OCI-LY3 (cell line): Measurements from ENCODE around the gene ADAMTSL4.

Experiments used
- H2AFZ ChIP-seq: fragments of 200-600, 300-600 bp; shearing (Covaris generic); 2 replicates; pipeline ENCODE4 v1.6.0; 2014; ENCODE audit warnings: antibody characterized with exemption, low read depth, low read length
- H3K27ac ChIP-seq: fragments of 200-600, 300-600 bp; sonication (generic); 2 replicates; pipeline ENCODE4 v1.5.1; 2014; ENCODE audit warnings: mild to moderate bottlenecking, low read length, moderate library complexity, mixed read lengths
- H3K27me3 ChIP-seq: fragments of 200-600, 300-600 bp; sonication (generic); 2 replicates; pipeline ENCODE4 v1.6.1; 2014; ENCODE audit warnings: low read depth, low read length, mixed read lengths
- H3K36me3 ChIP-seq: fragments of 200-600, 300-600 bp; sonication (generic); replicated peaks from 2 replicates; pipeline ENCODE3; 2014; ENCODE audit warnings: low read depth, low read length, mixed read lengths
- H3K4me1 ChIP-seq: fragments of 300-600, 200-600 bp; sonication (generic); 2 replicates; pipeline ENCODE4 v1.6.1; 2014; ENCODE audit warnings: low read length, mixed read lengths
- H3K4me2 ChIP-seq: fragments of 200-600, 300-600 bp; sonication (generic); 2 replicates; pipeline ENCODE4 v1.6.1; 2014; ENCODE audit warnings: low read length, mixed read lengths
- H3K4me3 ChIP-seq: fragments of 300-600, 200-600 bp; sonication (generic); 2 replicates; pipeline ENCODE4 v1.5.1; 2014; ENCODE audit warnings: antibody characterized with exemption, mild to moderate bottlenecking, low read length, moderate library complexity
- H3K79me2 ChIP-seq: fragments of 300-600, 200-600 bp; shearing (Covaris generic); 2 replicates; pipeline ENCODE4 v1.6.1; 2014; ENCODE audit warnings: mild to moderate bottlenecking, low read length, mixed read lengths
- H3K9ac ChIP-seq: fragments of 300-600, 200-600 bp; shearing (Covaris generic); 2 replicates; pipeline ENCODE4 v1.6.0; 2014; ENCODE audit warnings: mild to moderate bottlenecking, low read length, moderate library complexity
- H3K9me3 ChIP-seq: fragments of 200-600, 300-600 bp; shearing (Covaris generic); 2 replicates; pipeline ENCODE4 v1.6.1; 2014; ENCODE audit warnings: low read length, mixed read lengths; ENCODE audit not compliant: insufficient read depth
- H4K20me1 ChIP-seq: fragments of 200-600, 300-600 bp; sonication (generic); 2 replicates; pipeline ENCODE4 v1.6.1; 2016; ENCODE audit warnings: low read length, mixed read lengths; ENCODE audit not compliant: insufficient read depth
- EZH2phosphoT487 ChIP-seq: fragments of 200-600 bp; shearing (Covaris generic); IDR thresholded peaks from 2 replicates; pipeline ENCODE4 v1.6.1; 2018; ENCODE audit warnings: antibody characterized with exemption, mixed run types, low read depth
- TF ChIP-seq, protein P1 (sequence below): fragments of 200-600, 300-600 bp; sonication (generic); IDR thresholded peaks from 2 replicates; pipeline ENCODE4 v1.5.1; 2014; ENCODE audit warnings: antibody characterized with exemption, low read length, low read depth

Gene ADAMTSL4

GRCh38 chr1:150553392-150554085 is 4.3 kb downstream of the ADAMTSL4 start:
- Histone ChIP-seq H2AFZ (no peak overlapping the region), H3K27me3 (peaks cover 21% of the 10 kb centered on the region), H3K4me3 (no peak overlapping the region), H4K20me1 (no peaks in the 10 kb centered on the region), H3K4me1 (peaks cover 9% of the 10 kb centered on the region), H3K9me3 (no peaks in the 10 kb centered on the region), H3K4me2 (no peak overlapping the region), H3K27ac (no peak overlapping the region), H3K79me2 (no peaks in the 10 kb centered on the region), H3K36me3 (no peaks in the 10 kb centered on the region), H3K9ac (no peak overlapping the region)
- TF ChIP-seq EZH2phosphoT487, result no peak
- TF ChIP-seq, protein P1, sequence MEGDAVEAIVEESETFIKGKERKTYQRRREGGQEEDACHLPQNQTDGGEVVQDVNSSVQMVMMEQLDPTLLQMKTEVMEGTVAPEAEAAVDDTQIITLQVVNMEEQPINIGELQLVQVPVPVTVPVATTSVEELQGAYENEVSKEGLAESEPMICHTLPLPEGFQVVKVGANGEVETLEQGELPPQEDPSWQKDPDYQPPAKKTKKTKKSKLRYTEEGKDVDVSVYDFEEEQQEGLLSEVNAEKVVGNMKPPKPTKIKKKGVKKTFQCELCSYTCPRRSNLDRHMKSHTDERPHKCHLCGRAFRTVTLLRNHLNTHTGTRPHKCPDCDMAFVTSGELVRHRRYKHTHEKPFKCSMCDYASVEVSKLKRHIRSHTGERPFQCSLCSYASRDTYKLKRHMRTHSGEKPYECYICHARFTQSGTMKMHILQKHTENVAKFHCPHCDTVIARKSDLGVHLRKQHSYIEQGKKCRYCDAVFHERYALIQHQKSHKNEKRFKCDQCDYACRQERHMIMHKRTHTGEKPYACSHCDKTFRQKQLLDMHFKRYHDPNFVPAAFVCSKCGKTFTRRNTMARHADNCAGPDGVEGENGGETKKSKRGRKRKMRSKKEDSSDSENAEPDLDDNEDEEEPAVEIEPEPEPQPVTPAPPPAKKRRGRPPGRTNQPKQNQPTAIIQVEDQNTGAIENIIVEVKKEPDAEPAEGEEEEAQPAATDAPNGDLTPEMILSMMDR, result no peak

GRCh38 chr1:150554086-150554452 is 4.9 kb downstream of the ADAMTSL4 start:
- H3K9ac ChIP-seq, result no peak overlapping the region
- H2AFZ ChIP-seq, result no peak overlapping the region
- no peaks in the 10 kb centered on the region for H3K79me2 ChIP-seq
- no peaks in the 10 kb centered on the region for H4K20me1 ChIP-seq
- H3K4me3 ChIP-seq, result no peak overlapping the region
- no peak overlapping the region for H3K4me2 ChIP-seq
- H3K9me3 ChIP-seq, result no peaks in the 10 kb centered on the region
- H3K27ac ChIP-seq, result no peak overlapping the region
- TF ChIP-seq EZH2phosphoT487, result no peak
- TF ChIP-seq, protein P1, result no peak
- H3K4me1 ChIP-seq, result peaks cover 8% of the 10 kb centered on the region
- H3K36me3 ChIP-seq, result no peaks in the 10 kb centered on the region
- peaks cover 20% of the 10 kb centered on the region for H3K27me3 ChIP-seq

DNA sequence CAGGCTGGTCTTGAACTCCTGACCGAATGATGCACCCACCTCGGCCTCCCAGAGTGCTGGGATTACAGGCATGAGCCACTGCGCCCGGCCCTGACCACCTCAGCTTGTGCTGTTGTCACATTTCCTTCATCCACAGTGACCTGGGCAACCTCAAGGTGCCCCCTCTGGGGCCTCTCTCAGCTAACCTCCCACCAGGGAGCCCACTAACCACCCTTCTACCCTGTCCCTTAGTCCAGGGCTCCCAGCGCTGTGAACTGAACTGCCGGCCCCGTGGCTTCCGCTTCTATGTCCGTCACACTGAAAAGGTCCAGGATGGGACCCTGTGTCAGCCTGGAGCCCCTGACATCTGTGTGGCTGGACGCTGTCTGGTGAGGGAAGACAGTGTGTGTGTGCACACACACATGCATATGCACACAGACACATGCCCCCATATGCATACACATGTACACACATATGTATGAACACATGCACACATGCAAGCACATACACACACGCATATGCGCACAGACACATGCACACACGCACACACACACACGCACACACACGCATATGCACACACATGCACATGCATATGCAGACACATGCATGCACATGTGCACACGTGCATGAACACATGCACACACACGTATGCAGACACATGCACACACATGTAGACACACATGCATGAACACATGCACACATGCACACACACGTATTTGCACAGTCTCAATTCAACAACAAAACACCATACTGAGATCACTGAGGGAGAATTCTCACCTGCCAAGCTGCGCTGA is 6.2 kb downstream of the ADAMTSL4 start:
- Histone ChIP-seq H3K27me3 (peaks cover 11% of the 10 kb centered on the region), H3K9ac (no peak overlapping the region), H3K36me3 (no peaks in the 10 kb centered on the region), H3K4me1 (peaks cover 13% of the 10 kb centered on the region), H3K9me3 (no peaks in the 10 kb centered on the region), H4K20me1 (no peaks in the 10 kb centered on the region), H2AFZ (no peak overlapping the region), H3K4me2 (no peak overlapping the region), H3K4me3 (no peak overlapping the region), H3K27ac (no peak overlapping the region), H3K79me2 (peaks cover 4% of the 10 kb centered on the region; the same call in 1 of the 2 replicates)
- TF ChIP-seq, protein P1, result no peak
- no peak for TF ChIP-seq EZH2phosphoT487

DNA sequence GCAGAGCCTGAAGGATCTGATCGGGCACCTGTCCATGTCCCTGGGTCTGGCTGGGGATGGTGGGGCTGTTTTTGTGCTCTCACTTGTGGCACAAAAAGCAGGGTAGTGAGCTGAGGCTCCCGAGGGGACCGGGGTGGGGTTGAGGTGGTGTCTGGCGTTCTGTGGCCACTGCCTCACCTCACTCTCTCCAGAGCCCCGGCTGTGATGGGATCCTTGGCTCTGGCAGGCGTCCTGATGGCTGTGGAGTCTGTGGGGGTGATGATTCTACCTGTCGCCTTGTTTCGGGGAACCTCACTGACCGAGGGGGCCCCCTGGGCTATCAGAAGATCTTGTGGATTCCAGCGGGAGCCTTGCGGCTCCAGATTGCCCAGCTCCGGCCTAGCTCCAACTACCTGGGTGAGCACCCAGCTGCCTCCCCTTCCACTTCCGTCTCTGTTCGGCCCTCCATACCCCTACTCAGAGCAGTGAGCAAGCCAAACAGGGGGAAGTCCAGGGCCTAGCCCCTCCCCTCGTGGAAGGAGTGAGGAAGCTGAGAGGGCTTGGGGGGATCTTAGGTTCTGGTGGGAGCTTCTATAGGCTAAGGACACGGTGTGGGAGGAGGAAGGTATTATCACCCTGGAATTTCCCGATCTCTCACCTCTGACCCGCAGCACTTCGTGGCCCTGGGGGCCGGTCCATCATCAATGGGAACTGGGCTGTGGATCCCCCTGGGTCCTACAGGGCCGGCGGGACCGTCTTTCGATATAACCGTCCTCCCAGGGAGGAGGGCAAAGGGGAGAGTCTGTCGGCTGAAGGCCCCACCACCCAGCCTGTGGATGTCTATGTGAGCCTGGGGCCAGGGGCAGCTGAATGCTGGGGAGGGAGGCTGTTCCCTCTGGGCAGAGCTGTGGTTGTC is 7.0 kb downstream of the ADAMTSL4 start:
- Histone ChIP-seq H3K4me3 (no peak overlapping the region), H3K79me2 (peaks cover 6% of the 10 kb centered on the region; the same call in 1 of the 2 replicates), H3K27me3 (peaks cover 3% of the 10 kb centered on the region), H2AFZ (no peak overlapping the region), H3K4me1 (peaks cover 20% of the 10 kb centered on the region), H3K4me2 (no peak overlapping the region), H3K9me3 (no peaks in the 10 kb centered on the region), H3K9ac (no peak overlapping the region), H3K27ac (no peak overlapping the region), H3K36me3 (no peaks in the 10 kb centered on the region), H4K20me1 (no peaks in the 10 kb centered on the region)
- TF ChIP-seq, protein P1, result no peak
- no peak for TF ChIP-seq EZH2phosphoT487
